Ishikawa (cell line): ENCODE data around the gene TLR5.

Experiments used
- MAX ChIP-seq: IDR thresholded peaks from 2 replicates; pipeline ENCODE4 v1.6.1; 2012
- NFIC ChIP-seq: IDR thresholded peaks from 2 replicates; pipeline ENCODE4 v1.6.1; 2012
- TEAD4 ChIP-seq: IDR thresholded peaks from 2 replicates; pipeline ENCODE4 v1.6.1; 2012

- no peak for TF ChIP-seq MAX
- no peak for TF ChIP-seq TEAD4
- no peak for TF ChIP-seq NFIC
Measured at GRCh38 chr1:223095870-223096269, 47.2 kb downstream of the TLR5 start.
